Adipocyte (in vitro differentiated cells): ENCODE results near the gene ZC3H12D.
"Not testable (repeated sequence)": the region's sequence is repeated elsewhere in the genome, so short reads cannot be mapped to it uniquely, and the experiment has no call there.

Experiments used
- DNase-seq: peaks from one replicate; pipeline ENCODE4 v3.0.0-alpha.2; 2015; ENCODE audit warnings: low read depth
- H3K27me3 ChIP-seq: replicated peaks from 2 replicates; pipeline ENCODE4 v1.7.0; 2013; ENCODE audit warnings: mild to moderate bottlenecking, low read length, moderate library complexity; ENCODE audit not compliant: control insufficient read depth, insufficient read depth
- H3K36me3 ChIP-seq: 2 replicates; pipeline ENCODE4 v1.7.0; 2013; ENCODE audit warnings: low read length, mild to moderate bottlenecking, moderate library complexity; ENCODE audit not compliant: control insufficient read depth, insufficient read depth, severe bottlenecking
- H3K4me1 ChIP-seq: 2 replicates; pipeline ENCODE4 v1.7.0; 2013; ENCODE audit warnings: mild to moderate bottlenecking, low read length, moderate library complexity; ENCODE audit not compliant: control insufficient read depth, insufficient read depth
- H3K4me3 ChIP-seq: 2 replicates; pipeline ENCODE4 v1.7.0; 2013; ENCODE audit warnings: mild to moderate bottlenecking, low read length, moderate library complexity
- H3K9ac ChIP-seq: 2 replicates; pipeline ENCODE4 v1.7.0; 2013; ENCODE audit warnings: mild to moderate bottlenecking, low read length, moderate library complexity
- H3K9me3 ChIP-seq: 2 replicates; pipeline ENCODE4 v1.7.0; 2013; ENCODE audit warnings: mild to moderate bottlenecking, low read length, moderate library complexity; ENCODE audit not compliant: control insufficient read depth

The ZC3H12D gene

DNA sequence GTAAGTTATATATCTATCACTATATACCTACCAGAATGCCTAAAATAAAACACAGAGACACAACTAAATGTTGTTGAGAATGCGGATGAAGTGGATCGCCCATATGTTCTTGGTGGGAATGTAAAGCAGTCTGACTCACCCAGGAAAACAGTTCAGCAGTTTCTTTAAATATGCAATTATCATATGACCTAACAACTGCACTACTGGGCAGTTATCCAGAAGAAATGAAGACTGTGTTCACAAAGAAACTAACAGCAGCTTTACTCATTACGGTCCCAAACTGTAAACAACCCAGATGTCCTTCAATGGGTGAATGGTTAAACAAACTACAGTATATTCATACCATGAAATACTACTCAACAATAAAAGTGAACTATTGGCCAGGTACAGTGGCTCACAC lies 14.3 kb upstream of the ZC3H12D start:
- Histone ChIP-seq H3K9me3 (no peaks in the 10 kb centered on the region), H3K9ac (no peak overlapping the region), H3K36me3 (no peaks in the 10 kb centered on the region), H3K4me1 (peaks cover 5% of the 10 kb centered on the region), H3K4me3 (no peak overlapping the region), H3K27me3 (no peaks in the 10 kb centered on the region)
- DNase-seq, result peak; percentile 82

DNA sequence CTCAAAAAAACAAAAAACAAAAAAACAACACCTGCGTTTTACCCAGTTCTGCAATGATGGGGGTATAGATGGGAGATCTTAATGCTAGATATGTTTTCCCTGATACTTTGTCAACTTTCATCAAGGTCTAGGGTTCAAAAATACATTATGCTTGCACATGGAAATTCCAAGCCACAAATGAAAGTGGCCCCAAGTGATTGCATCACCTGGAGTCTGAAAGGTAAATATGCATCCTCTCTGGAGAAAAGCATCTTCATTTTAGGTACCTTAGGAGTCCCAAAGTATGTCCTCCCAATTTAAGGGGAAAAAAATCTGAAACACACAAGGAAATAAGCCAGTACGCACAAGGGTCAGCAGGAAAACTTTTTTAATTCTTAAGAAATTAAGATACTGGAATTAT lies 12.6 kb upstream of the ZC3H12D start:
- no peaks in the 10 kb centered on the region for H3K36me3 ChIP-seq
- no peak overlapping the region for H3K9ac ChIP-seq
- no peaks in the 10 kb centered on the region for H3K9me3 ChIP-seq
- H3K4me1 ChIP-seq, result peaks cover 5% of the 10 kb centered on the region
- H3K27me3 ChIP-seq, result no peaks in the 10 kb centered on the region
- H3K4me3 ChIP-seq, result no peak overlapping the region
- DNase-seq, result no peak

DNA sequence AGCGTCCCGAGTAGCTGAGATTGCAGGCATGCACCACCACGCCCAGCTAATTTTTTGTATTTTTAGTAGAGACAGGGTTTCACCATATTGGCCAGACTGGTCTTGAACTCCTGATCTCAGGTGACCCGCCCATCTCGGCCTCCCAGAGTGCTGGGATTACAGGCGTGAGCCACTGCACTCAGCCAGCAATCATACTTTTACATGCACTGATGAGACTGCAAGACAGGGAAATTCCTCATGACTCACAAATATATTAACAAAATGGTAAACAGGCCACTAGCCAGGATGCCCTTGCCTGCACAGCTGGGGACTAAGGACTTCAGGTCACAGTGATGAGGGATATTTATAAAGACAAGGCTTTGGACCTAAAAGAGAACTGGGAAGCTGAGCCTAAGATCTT lies 11.8 kb upstream of the ZC3H12D start:
- not testable (repeated sequence) for H3K4me1 ChIP-seq, H3K9me3 ChIP-seq, H3K4me3 ChIP-seq, H3K27me3 ChIP-seq, H3K36me3 ChIP-seq, H3K9ac ChIP-seq
- peak; percentile 29 for DNase-seq

DNA sequence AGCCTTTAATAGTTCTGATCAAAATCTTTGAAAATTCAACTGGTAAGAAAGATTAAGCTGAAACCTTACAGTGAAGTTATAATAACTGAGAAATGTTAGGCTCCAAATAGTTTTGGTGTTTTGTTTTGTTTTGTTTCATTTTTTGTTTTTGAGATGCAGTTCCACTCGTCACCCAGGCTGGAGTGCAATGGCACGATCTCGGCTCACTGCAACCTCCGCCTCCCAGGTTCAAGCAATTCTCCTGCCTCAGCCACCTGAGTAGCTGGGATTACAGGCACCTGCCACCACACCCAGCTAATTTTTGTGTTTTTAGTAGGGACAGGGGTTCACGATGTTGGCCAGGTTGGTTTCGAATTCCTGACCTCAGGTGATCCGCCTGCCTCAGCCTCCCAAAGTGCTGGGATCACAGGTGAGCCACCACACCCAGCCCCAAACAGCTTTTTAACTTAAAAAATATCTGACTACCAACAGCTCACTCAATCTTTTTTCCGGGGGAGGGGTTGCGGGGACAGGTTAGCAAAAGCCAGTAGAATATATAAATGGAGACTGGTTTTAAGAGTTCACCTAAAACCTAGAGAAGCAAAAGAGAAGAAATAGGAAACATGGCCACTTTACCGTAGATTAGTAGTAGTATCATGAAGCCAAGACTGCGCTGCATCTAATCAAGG lies 10.7 kb upstream of the ZC3H12D start:
- not testable (repeated sequence) for DNase-seq, H3K9ac ChIP-seq, H3K4me3 ChIP-seq, H3K36me3 ChIP-seq, H3K4me1 ChIP-seq, H3K27me3 ChIP-seq, H3K9me3 ChIP-seq

DNA sequence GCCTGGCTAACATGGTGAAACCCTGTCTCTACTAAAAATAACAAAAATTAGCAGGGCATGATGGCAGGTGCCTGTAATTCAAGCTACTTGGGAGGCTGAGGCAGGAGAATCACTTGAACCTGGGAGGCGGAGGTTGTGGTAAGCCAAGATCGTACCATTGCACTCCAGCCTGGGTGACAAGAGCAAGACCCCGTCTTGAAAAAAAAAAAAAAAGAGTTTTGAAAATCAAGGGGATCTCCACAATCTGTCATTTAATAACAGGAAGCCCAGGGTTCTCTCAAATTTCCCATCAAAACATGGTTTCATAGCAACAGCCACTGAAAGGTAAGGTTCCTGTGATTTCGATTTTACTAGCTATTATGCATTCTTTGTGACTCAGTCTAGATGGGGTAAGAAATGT lies 10.0 kb upstream of the ZC3H12D start:
- H3K36me3 ChIP-seq, H3K9me3 ChIP-seq, DNase-seq, H3K4me1 ChIP-seq, H3K27me3 ChIP-seq, H3K4me3 ChIP-seq, H3K9ac ChIP-seq: not testable (repeated sequence)

DNA sequence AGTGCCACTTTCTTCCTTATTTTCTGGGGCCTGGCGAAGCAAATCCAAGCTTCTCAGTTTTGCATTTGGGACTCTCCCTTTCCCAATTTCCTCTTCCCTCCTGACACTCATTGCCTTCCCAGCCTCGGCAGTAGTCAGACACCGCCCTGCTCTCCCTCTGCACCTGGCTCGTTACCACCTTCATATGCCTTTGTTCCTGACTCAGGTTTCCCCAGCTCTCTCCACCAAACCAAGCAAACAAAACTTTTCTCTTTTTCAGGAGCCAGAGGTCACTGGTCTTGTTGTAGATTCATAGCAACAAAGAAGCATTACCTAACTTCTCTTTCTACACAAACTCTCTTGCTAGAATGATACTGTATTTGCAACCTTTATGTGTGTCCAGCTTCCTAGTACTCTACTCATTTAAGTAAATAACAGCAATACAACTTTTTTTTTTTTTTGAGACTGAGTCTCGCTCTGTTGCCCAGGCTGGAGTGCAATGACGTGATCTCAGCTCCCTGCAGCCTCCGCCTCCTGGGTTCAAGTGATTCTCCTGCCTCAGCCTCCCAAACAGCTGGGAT lies 9.0 kb upstream of the ZC3H12D start:
- no peak for DNase-seq
- Histone ChIP-seq H3K4me3 (no peak overlapping the region), H3K4me1 (peaks cover 1% of the 10 kb centered on the region), H3K27me3 (no peaks in the 10 kb centered on the region), H3K9ac (no peak overlapping the region), H3K36me3 (no peaks in the 10 kb centered on the region), H3K9me3 (no peaks in the 10 kb centered on the region)

DNA sequence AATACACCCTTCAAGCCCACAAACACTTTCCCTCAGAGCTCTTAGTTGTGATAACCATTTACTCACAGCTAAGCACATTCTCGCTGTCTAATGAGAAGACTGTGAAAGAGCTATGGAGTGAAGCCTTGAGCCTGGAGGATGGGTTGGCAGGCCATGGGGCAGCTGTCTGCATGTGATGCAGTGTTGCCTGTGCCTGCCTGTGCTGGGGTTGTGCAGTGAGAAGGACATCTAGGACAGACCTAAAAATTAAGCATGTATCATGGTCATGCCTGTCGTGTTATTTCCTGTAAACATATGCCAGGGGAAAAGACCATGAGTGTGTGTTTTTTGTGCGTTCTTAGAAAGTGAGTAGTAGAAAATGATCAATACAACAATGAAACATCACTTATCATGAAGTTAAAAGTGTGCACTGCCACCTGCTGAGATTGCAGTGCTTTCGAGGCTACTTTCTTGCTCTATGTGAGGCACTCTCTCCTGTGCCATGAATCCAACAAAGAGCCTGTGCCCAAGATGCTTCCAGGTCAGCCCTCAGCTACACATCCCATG lies 8.1 kb upstream of the ZC3H12D start:
- H3K9me3 ChIP-seq, result no peaks in the 10 kb centered on the region

DNA sequence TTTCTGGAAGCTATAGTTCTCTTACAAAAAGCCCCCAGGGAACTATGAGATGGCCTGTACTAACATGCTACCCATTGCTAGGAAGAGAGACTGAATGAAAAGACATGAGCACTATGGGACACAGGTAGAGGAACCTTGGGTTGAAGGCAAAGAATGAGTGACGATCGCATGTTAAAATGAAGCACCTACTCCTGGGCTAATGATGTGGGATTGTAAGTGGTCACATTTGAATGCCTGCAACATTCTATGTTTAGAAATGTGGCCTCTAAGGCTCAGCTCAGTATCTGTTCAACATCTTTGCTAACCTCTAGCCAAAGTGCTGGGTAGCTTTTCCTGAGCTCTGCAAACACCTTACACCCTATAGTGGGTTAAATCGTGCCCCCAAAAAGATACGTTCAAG lies 5.2 kb upstream of the ZC3H12D start:
- Histone ChIP-seq H3K4me3 (no peak overlapping the region), H3K27me3 (no peaks in the 10 kb centered on the region), H3K9me3 (no peaks in the 10 kb centered on the region), H3K36me3 (no peaks in the 10 kb centered on the region), H3K9ac (no peak overlapping the region), H3K4me1 (peaks cover 6% of the 10 kb centered on the region)
- no peak for DNase-seq

More for the DNA sequence above, 8.1 kb upstream of the ZC3H12D start:
- H3K27me3 ChIP-seq, result no peaks in the 10 kb centered on the region
- H3K9ac ChIP-seq, result no peak overlapping the region
- H3K4me3 ChIP-seq, result no peak overlapping the region
- no peaks in the 10 kb centered on the region for H3K36me3 ChIP-seq
- DNase-seq, result no peak
- no peaks in the 10 kb centered on the region for H3K4me1 ChIP-seq

DNA sequence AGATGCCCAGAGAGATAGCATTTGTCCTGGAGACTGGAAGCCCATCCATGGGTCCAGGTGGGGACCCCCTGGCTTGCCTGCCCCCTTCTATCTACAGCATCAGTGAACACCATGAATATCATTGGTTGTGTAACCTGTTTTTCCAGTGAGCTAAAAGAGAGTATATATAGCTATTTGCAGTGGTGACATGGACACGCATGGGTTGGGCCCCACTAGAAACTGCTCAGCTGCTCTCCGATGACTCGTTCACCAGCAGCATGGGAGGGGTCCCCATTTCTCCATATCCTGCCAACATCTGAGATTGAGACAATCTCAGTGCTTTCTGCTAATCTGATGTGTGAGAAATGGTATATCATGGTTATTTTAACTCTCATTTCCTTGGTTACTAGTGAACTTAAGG lies 4.0 kb upstream of the ZC3H12D start:
- H3K9me3 ChIP-seq, result no peaks in the 10 kb centered on the region
- H3K36me3 ChIP-seq, result no peaks in the 10 kb centered on the region
- H3K27me3 ChIP-seq, result no peaks in the 10 kb centered on the region
- H3K4me3 ChIP-seq, result no peak overlapping the region
- H3K4me1 ChIP-seq, result peaks cover 11% of the 10 kb centered on the region
- H3K9ac ChIP-seq, result no peak overlapping the region
- DNase-seq, result no peak

DNA sequence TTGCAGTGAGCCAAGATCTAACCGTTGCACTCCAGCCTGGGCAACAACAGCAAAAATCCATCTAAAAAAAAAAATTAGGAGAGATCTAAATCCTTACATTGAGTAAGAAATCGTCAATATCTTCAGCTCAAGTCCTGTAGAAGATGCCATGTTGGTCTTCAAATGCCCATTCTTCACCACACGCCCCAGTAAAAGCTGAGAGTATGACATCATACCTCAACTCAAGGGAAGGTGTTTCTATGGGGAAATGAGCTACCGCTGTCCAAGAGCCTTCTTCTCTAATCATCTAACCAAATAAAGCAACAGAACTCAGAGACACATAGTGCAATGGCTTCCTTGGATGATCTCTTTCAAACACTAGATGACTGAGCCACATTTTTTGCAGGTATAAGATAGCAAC lies 2.5 kb upstream of the ZC3H12D start:
- Histone ChIP-seq H3K36me3 (no peaks in the 10 kb centered on the region), H3K27me3 (no peaks in the 10 kb centered on the region), H3K9ac (no peak overlapping the region), H3K4me1 (peaks cover 11% of the 10 kb centered on the region), H3K9me3 (no peaks in the 10 kb centered on the region), H3K4me3 (no peak overlapping the region)
- DNase-seq, result no peak

DNA sequence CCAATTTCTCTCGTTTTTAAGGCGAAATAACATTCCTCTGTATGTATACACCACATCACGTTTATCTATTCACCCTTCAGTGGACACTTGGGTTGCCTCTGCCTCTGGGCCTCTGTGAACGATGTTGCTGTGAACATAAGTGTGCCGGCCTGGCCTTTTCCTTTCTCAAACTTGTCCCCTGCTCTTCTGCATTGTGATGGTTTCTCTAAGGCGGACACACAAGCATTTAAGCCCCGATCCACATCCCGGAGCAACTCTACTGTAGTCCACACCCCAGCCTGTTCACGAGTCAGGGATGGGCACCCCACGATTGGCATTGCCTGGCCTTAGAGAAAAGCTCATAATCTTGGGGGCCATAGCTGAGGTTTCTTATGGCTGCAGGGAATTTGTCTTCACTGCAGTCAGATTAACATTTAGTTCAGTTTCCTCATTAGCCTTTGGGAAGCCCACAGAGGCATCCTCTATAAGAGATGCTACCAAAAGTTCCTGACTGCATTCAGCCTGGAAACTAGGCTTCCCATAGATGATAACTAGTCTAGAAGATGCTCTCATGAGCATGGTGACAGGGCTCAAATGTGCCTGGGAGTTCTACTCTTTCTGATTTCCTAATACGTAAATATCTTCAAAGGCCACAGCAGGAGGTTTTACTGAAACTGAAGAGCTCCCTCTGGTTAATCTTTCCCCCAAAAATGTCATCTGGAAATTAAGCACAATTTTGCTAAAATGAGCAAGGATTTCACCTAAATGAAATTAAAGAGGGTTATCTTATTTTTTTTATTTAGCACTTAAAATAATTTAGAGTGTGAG lies 762 bp downstream of the ZC3H12D start:
- no peak for DNase-seq
- peak overlapping the region; percentile 50 for H3K4me3 ChIP-seq

More for the DNA sequence above, 762 bp downstream of the ZC3H12D start:
- Histone ChIP-seq H3K4me1 (peaks cover 17% of the 10 kb centered on the region), H3K9me3 (no peaks in the 10 kb centered on the region), H3K36me3 (no peaks in the 10 kb centered on the region), H3K27me3 (peaks cover 6% of the 10 kb centered on the region), H3K9ac (no peak overlapping the region)
